ENCODE results near the gene RIPK4. TPM values are rescaled to one million over a fixed set of nuclear protein-coding genes. Genes with fewer than 3 reads are reported as not detected.

The RIPK4 gene
- total and polyA plus RNA-seq, 2 of the 13 experiments (the other 11 are each of a cell fraction or from before 2014, with no cell fraction given): 3.1 to 4.9 TPM

GRCh38 chr21:41713495-41714281 lies 53.2 kb downstream of the RIPK4 start (continued):
- no peak for TF ChIP-seq SMARCE1 (IDR thresholded peaks at IDR 0.05; ENCODE audit: borderline replicate concordance)
- TF ChIP-seq POLR2A (IDR thresholded peaks at IDR 0.05; ENCODE audit: insufficient read depth in 1 of 2, low read depth in 2 of 2, low read length in 2 of 2): peak in 1 of 2 experiments; percentile 8; a peak in 1 of 4 replicates
- TF ChIP-seq ZMYM3 (CRISPR knock-in tag; IDR thresholded peaks at IDR 0.05): 0 out of 2 replicates have a peak, but pooled peaks have one; percentile 10
- no peak for TF ChIP-seq ZNF557 (CRISPR knock-in tag; IDR thresholded peaks at IDR 0.05)
- 0 out of 2 replicates have a peak, but pooled peaks have one; percentile 11 for TF ChIP-seq GZF1 (CRISPR knock-in tag; IDR thresholded peaks at IDR 0.05)

GRCh38 chr21:41712730-41713129 lies 54.1 kb downstream of the RIPK4 start:
- Histone ChIP-seq H3K27ac (ENCODE audit: extremely low read length, insufficient read depth, low read length) (peak overlapping the region; percentile 63), H3K9ac (ENCODE audit: insufficient read depth, low read depth, low read length) (peak overlapping the region; percentile 83; the same call in 1 of the 2 replicates), H3K4me2 (ENCODE audit: low read depth, low read length) (peak overlapping the region; percentile 98), H3K36me3 (replicated peaks in 1 of 2; ENCODE audit: control insufficient read depth in 1 of 2, insufficient read depth in 2 of 2, low read length in 2 of 2) (no peaks in the 10 kb centered on the region), H3K79me2 (ENCODE audit: insufficient read depth, low read length) (no peaks in the 10 kb centered on the region), H3K4me3 (replicated peaks in 1 of 3; ENCODE audit: insufficient read depth in 1 of 3, low read depth in 2 of 3, low read length in 3 of 3) (peak overlapping the region; percentile 38 to 73 (median 38); a peak in 5 of 6 replicates), H4K20me1 (ENCODE audit: insufficient read depth, low read length) (no peaks in the 10 kb centered on the region), H2AFZ (ENCODE audit: low read length) (no peak overlapping the region), H3K4me1 (ENCODE audit: insufficient read depth, low read length) (peaks cover 83% of the 10 kb centered on the region), H3K27me3 (ENCODE audit: control insufficient read depth in 1 of 2, insufficient read depth in 2 of 2, low read length in 2 of 2) (no peaks in the 10 kb centered on the region), H3K9me3 (ENCODE audit: low read length) (no peaks in the 10 kb centered on the region)
- POLR2A ChIA-PET: interaction anchor here (2.6 to 4.5 kb wide), 3 partner anchors 27 to 54 kb away, joined by 19 to 106 read pairs (median 55); partner anchors contain the start of gene RIPK4
- intact Hi-C loops (cut with micrococcal nuclease; ENCODE audit: unreplicated experiment): loop anchor here (2.0 kb wide), 1 partner anchor 34 kb away; no protein-coding TSS in a partner anchor
- in situ Hi-C loops (cut with HindIII; ENCODE audit: extremely low pct_ligation_motif_present, low pct_unique_long_range_greater_than_20kb): no loop called here
- BruUV-seq (replicated peaks): no TSS peak
- CTCF ChIA-PET (ENCODE audit: low intra/inter-chr PET ratio, low total read pairs): no interaction called here
- peak; percentile 5; the same call in 1 of the 3 replicates for ATAC-seq
- 3% methylated on average over 9 of the region's 9 CpGs for WGBS (ENCODE audit: low lambda C conversion rate)
- FAIRE-seq: peak; percentile 69
- peak; percentile 76 for DNase-seq (ENCODE audit: low spot score)
- peak; percentile 67 for TF ChIP-seq FOXK2 (IDR thresholded peaks at IDR 0.05)
- peak; percentile 41; the same call in 1 of the 2 replicates for TF ChIP-seq SIN3A (IDR thresholded peaks at IDR 0.05; ENCODE audit: borderline replicate concordance, low read depth, low read length)
- TF ChIP-seq REL (CRISPR knock-in tag; conservative IDR thresholded peaks at IDR 0.05): 0 out of 2 replicates have a peak, but pooled peaks have one; percentile 36
- TF ChIP-seq NR2F6 (IDR thresholded peaks at IDR 0.05): no peak
- TF ChIP-seq NR2F6 (CRISPR knock-in tag; IDR thresholded peaks at IDR 0.05): peak; percentile 38; the same call in 1 of the 2 replicates
- peak; percentile 78; the same call in 1 of the 2 replicates for TF ChIP-seq MLX (CRISPR knock-in tag; IDR thresholded peaks at IDR 0.05)
- peak; percentile 86 for TF ChIP-seq ARID5B (CRISPR knock-in tag; IDR thresholded peaks at IDR 0.05)
- peak; percentile 92 for TF ChIP-seq FOXO1 (CRISPR knock-in tag; IDR thresholded peaks at IDR 0.05)
- 0 out of 2 replicates have a peak, but pooled peaks have one; percentile 30 for TF ChIP-seq HDAC1 (CRISPR knock-in tag; IDR thresholded peaks at IDR 0.05)
- TF ChIP-seq SOX13 (IDR thresholded peaks at IDR 0.05): no peak
- peak in 1 of 2 experiments; percentile 30; a peak in 1 of 4 replicates for TF ChIP-seq SOX13 (CRISPR knock-in tag; conservative IDR thresholded peaks at IDR 0.05 in 1 of 2, IDR thresholded peaks at IDR 0.05 in 1 of 2)
- TF ChIP-seq SP4 (CRISPR knock-in tag; IDR thresholded peaks at IDR 0.05): no peak
- no peak for TF ChIP-seq EEA1 (CRISPR knock-in tag; IDR thresholded peaks at IDR 0.05; ENCODE audit: borderline replicate concordance)
